GM18873 (cell line): ENCODE results near the gene UROC1.

ENCODE experiments used
- ATAC-seq: cut with Tn5 transposase; IDR thresholded peaks from one replicate; pipeline ENCODE4 v1.9.1; 2021; ENCODE audit warnings: mild to moderate bottlenecking, moderate library complexity, moderate number of reproducible peaks; ENCODE audit not compliant: unreplicated experiment, low FRiP score

Gene UROC1

GRCh38 chr3:126519506-126520455 is 2.2 kb upstream of the UROC1 start:
- ATAC-seq: no peak

GRCh38 chr3:126518779-126519177 is 1.2 kb upstream of the UROC1 start:
- ATAC-seq: no peak

DNA sequence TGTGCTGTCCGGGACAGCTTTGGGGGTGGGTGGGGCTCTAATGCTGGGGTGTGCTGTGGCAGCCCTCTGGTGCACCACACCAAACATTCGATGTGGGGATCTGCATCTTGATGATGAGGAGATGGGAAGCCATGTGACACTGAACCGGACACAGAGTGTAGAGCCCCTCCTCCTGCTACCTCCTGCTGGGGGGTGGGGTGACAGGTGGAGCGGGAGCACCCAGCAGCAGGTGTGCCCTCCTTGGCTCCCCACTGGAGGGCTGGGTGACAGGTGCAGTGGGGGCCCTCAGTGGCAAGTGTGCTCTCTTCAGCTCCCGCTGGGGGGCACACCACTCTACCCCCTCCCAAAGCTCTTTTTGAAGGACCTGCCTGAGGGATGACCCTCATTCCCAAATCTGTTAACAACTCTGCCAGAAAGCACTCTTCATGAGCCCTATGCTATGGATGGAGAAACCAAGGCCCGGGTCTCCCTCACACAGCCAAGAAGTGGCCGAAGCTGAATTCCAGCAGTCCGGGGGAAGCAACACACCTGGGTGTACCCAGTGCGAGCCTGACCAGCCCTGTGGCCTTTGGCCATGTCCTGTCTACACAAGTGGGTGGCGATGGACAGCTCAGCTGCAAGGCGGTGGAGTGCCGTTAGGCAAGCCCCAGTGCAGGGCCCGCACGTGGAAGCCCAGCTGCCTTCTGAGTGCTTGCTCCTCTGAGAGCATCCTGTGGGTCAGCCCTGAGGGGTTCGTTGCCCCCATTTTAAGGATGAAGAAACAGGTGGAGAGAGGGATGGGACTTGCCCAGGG is 609 bp upstream of the UROC1 start:
- no peak for ATAC-seq

DNA sequence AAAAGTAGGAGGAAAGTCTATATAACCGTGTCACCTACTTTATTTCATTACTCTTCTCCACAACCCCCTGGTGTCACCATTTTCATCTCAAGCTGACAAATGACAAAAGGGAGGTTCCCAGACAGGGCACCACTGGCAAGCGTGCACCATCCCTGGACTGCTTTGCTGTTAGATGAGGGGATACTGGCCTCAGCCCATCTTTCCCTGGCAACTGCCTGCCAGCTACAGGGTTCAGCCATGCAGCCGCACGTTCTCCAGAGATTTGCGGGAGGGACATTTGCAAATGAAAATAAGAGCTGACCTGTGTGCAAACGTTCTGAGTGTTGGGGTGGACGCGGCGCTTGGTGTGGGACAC is 660 bp downstream of the UROC1 start:
- ATAC-seq: no peak

GRCh38 chr3:126516152-126516935 is 1.2 kb downstream of the UROC1 start:
- no peak for ATAC-seq

GRCh38 chr3:126515066-126515706 is 2.4 kb downstream of the UROC1 start:
- no peak for ATAC-seq

GRCh38 chr3:126514161-126514560 is 3.4 kb downstream of the UROC1 start:
- ATAC-seq: no peak

DNA sequence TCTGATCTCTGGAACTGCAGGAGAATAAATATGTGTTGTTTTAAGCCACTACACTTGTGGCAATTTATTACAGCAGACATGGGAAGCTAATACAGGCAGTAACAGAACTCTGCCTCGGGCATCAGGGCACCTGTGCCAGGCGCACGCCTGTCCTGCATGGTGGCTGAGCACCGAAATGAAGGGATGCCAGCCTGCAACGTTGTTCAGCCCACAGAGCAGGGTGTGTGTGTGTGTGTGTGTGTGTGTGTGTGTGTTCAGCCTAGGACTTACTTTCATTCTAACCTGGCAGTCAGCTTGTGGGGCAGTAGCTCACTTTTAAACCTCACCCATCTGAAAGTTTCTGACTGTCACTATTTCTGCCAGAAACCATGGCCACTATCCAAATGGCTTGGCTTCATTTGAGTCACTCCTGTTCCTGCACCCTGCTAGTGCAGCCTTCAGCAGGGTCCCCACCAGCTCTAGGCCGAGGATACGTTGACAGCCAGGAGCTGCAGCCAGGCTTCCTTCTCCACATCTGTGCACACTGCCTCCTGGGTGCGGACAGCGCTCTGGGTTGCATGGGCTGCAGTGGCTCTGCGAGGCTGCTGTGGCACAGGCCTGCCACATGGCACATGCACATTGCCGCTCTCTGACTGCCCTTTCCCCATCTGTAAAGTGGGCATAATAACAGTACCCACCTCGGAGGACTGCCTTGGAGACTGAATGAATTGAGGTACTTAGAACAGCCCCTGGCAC is 4.5 kb downstream of the UROC1 start:
- no peak for ATAC-seq

GRCh38 chr3:126512026-126512425 is 5.5 kb downstream of the UROC1 start:
- no peak for ATAC-seq

- ATAC-seq: no peak
Measured at GRCh38 chr3:126511291-126511690, 6.3 kb downstream of the UROC1 start.

GRCh38 chr3:126510308-126510910 is 7.2 kb downstream of the UROC1 start:
- ATAC-seq: no peak

- ATAC-seq: no peak
Measured at GRCh38 chr3:126509597-126510307, 7.8 kb downstream of the UROC1 start.

DNA sequence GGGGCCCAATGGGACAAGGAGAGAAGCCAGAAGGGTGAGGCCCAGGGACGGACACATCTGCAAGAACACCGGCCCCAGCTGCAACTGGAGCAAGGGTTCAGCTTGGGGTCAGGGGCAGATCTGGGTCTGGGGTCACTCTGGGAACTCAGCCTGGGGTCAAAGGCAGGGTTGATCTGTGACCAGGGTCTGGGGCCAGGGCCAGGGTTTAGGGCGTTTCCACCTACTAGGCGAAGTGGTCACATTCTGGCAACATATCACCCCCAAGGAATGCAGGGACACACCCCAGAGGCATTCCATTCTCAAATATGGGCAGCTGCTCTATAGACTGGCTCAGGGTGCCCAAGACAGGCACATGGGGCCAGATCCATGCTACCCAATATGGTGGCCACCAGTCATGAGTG is 9.0 kb downstream of the UROC1 start:
- no peak for ATAC-seq

- ATAC-seq: no peak
Measured at GRCh38 chr3:126507886-126508285, 9.7 kb downstream of the UROC1 start.

DNA sequence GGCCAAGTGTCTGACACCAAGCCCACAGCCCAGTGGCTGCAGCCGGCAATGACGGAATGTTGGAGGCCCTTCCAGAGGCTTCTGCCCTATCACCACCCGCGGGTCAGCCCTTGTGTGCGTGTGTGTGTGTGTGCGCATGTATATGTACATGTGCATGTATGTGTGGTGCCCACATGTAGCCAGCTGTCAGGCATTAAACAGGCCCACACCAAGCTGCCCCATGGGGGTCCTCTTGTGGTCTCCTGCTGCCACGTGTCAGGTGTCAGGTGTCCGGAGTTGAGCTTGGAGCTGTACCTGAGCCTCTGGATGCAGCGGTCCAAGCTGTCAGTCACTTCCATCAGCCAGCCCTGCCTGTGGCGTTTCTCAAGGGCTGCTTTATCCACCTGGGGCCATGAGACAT is 13.9 kb downstream of the UROC1 start:
- no peak for ATAC-seq

DNA sequence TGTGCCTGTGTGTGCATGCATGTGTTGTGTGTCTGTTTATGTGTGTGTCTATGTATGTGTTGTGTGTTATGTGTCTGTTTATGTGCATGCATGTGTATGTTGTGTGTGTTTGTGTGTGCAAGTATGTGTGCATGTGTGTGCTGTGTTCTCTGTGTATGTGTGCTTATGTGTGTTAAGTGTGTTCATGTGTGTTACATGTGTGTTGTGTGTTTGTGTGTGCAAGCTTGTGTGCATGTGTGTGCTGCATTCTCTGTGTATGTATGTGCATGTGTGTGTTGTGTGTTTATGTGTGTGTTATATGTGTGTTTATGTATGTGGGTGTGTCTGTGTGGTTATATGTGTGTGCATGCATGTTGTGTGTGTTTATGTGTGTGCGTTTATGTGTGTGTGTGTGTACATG is 14.9 kb downstream of the UROC1 start:
- no peak for ATAC-seq

GRCh38 chr3:126501736-126502135 is 15.8 kb downstream of the UROC1 start:
- no peak for ATAC-seq

DNA sequence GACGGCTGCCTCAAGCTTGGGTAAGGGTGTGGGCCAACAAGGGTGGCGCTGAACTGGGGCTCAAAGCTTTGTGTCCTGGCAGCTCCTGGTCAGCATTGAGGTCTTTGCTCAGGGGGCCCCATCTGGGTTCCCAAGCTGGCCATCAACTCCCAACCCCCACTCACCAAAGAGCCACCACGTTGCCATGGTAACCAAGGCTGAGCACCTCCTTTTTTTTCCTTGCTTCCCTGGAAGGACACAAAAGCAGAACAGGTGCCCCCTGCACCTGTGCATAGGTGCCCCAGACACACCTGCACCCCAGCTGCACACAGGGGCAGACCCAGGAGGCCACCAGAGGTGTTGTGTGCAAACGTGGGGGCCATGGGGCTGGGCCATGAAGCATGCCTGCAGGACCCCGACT is 16.5 kb downstream of the UROC1 start:
- ATAC-seq: no peak

GRCh38 chr3:126500016-126500415 is 17.6 kb downstream of the UROC1 start:
- ATAC-seq: no peak
